GM19452 (cell line): ENCODE measurements around the gene MPPED1.

Experiments used
- ATAC-seq: cut with Tn5 transposase; IDR thresholded peaks from one replicate; pipeline ENCODE4 v1.9.1; 2021; ENCODE audit not compliant: unreplicated experiment

Gene MPPED1

DNA sequence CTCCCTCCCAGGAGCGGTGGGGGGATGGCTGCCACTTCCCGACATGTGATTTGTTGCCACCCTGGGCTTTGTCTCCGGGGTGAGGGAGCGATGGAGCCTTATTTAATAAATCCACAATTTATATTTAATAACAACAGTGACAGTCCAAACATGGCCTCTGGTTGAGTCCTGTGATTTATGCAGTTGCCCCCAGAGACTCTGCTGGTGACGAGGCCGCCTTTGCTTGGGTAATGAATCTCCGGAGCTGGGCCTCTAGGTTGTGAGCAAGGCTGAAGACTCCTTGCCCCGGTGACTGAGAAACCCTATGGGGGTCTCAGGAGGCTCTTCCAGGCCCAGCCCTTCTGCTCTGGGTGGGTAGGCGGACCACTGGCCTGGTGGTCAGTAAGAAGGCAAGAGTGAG lies 16.7 kb downstream of the MPPED1 start:
- no peak for ATAC-seq

GRCh38 chr22:43429426-43429825 lies 17.6 kb downstream of the MPPED1 start:
- no peak for ATAC-seq

- ATAC-seq = no peak
Observed at GRCh38 chr22:43431808-43432554, 20.2 kb downstream of the MPPED1 start.

DNA sequence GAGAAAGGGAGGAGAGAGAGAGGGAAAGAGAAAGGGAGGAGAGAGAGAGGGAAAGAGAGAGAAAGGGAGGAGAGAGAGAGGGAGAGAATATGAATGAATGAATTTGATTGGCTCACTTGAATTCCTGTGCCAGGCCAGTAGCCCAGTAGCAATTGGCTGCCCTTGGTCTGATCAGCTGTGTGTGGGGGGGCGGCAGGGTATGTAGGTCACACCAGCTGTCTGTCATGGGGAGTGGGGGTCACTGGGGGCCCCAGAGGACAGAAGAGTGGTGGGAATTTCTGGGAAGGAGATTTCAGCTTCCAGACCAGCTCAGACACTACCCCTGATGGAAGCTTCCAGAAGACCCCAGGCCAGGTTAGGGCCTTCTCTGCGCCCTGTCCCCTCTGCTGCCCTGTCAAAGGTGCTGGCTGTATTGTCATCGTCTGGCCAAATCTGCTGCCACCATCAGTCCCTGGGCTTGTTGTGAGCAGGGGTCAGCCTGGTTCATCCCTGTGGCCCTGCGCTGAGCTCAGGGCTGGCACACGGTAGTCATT lies 21.1 kb downstream of the MPPED1 start:
- no peak for ATAC-seq

DNA sequence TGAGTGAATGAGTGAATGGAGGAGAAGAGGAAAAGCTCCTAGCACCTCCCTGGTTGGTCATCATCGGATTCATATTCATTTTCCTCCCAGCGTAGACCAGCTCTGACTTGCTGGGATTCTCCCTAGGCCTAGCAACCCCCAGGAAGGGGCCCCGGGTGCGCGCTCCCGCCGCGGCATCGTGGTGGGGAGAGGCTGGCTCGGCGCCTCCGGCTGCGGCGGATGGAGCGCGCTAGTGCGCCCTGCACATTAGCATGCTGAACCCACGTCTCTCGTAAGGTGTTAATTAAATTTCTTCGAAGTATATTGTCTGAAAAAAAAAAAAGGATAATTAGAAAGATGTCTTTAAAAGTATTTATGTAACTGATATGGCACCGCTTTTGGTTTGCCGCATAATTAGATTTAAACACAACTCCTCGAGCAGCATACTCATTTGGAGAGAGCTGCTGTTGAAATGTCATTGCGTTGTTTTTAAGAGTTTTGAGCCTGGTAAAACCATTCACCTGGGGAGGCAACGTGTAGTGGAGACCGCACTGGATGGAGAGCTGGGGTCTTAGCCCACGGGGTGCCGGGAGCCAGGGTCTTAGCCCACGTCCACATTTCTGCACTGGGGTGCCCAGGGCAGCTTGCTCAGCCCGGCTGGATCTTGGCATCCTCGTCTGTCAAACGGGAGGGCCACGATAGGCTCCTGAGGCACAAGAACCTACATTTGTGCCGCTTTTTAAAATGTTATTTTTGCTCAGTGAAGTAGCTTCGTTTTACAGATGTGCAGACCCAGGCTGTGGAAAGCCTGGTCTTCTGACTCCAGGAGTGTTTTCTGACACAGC lies 21.8 kb downstream of the MPPED1 start:
- no peak for ATAC-seq

GRCh38 chr22:43434275-43434927 lies 22.6 kb downstream of the MPPED1 start:
- ATAC-seq = no peak

DNA sequence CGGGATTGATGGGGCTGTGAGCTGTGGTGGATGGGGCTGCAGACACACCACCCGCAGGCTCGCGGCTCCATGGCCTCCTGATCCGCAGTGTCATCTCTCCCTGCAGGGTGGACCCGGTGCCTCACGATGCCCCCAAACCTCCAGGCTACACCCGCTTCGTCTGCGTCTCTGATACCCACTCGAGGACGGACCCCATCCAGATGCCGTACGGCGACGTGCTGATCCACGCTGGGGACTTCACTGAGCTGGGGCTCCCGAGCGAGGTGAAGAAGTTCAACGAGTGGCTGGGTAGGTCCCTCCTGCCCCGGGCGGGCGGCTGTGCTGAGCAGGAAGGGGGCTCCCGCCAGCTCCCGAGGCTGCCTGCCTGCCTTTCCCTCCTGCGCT lies 23.1 kb downstream of the MPPED1 start:
- ATAC-seq = no peak

DNA sequence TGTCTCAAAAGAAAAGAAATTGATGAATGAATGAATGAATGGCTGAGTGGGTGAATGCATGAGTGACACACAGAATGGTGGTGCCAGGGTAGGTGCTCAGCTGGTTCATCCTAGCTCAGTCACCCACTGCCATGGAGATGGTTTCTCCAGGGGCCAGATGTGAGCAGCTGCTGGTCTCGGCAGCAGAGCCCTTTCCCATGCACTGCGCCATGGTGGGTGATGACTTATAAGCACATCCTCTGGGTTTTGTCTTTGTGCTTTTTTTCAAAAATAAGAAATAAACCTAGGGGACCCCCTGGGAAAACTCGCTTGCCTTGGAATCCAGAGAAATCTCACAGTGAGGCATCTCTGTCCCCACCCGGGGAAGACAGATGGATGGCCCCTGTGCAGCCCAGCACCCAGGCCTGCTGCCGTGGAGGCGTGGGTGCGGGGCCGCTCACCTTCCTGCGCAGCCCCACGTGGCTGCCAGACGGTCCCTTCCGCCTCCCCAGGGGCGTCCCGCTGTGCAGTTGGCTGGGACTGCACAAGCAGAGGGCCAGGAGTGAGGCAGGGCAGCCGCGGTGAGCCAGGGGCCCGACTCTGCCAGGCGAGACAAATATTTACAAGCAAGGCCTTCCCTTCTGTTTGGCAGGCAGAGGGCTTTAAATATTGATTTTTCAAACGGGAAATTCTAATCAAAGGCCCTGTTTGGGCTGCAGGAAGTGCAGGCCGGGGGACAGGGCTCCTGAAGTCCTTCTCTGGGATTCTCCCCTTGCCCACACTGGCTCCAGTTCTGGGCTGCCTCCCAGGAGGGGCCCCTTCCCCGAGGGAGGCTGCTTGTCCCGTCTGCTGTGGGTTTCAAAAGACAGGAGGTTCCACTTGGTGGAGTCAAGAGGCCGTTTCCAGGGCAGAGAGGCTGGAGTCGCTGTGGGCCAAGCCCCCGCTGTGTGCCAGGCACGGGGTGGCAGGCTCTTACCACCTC lies 24.3 kb downstream of the MPPED1 start:
- no peak for ATAC-seq

- no peak for ATAC-seq
Observed at GRCh38 chr22:43436868-43437267, 25.1 kb downstream of the MPPED1 start.

- ATAC-seq = no peak
Observed at GRCh38 chr22:43437871-43438475, 26.2 kb downstream of the MPPED1 start.

DNA sequence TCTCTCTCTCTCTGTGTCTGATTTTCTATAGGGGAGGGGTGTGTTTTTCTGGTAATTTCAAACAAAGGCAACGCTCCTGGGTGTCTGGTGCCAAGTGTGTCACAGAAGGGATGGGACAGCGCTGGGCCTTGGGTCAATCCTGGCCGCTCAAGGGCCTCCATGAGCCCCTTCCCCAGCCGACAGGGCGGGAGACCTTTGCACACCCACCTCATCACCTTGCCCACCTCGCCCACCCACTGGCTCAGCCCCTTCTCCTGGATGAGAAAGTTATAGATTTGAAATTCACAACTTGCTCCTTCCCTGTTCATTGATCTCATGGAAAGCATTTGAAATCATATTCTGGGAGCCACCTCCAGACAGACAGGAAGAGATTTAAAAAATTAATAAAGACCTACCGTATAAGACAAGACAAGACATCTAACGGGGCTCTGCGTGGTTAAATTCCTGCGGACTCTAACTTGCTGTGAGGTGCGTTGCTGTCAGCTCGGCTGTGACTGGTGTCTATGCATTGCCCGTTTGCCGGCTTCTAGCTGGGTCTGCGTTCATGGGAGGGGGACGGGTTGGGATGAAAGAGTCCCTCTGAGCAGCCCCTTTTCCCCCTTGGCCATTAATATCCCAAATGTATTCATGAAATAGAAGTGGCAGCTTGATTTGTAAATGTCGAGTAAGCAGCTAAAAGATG lies 27.0 kb downstream of the MPPED1 start:
- no peak for ATAC-seq

GRCh38 chr22:43439368-43440103 lies 27.7 kb downstream of the MPPED1 start:
- ATAC-seq = no peak

DNA sequence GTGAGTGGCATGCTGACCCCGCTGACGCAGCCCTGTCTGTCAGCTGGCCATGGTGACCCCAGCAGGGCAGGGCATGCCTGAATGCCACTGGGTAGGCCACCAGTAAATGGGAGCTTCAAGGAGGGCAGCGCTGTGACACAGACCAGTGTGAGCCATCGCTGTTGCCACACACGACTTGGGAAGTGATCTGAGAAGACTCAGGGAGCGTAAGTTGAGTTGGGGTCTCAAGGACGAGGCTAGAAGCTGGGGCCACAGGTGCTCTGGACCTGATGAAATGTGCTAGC lies 28.2 kb downstream of the MPPED1 start:
- ATAC-seq = no peak

DNA sequence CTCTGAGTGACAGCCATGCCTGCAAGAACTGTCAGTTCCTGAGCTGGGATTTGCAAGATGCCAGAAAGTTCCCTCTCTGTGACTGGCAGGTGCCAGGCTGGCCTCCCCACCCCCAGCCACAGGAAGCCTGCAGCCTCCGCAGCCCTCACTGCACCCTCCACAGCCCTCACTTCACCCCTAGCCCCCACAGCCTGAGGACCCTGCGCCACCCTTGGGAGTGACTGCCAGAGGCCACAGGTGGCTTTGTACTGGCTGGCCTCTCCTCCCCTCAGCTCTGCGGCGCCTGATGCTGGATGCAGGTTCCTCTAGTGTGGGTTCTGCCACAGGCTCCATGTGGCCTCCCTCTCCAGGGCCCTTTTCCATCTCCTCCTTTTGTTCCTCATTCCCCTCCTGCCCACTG lies 28.7 kb downstream of the MPPED1 start:
- ATAC-seq = no peak

DNA sequence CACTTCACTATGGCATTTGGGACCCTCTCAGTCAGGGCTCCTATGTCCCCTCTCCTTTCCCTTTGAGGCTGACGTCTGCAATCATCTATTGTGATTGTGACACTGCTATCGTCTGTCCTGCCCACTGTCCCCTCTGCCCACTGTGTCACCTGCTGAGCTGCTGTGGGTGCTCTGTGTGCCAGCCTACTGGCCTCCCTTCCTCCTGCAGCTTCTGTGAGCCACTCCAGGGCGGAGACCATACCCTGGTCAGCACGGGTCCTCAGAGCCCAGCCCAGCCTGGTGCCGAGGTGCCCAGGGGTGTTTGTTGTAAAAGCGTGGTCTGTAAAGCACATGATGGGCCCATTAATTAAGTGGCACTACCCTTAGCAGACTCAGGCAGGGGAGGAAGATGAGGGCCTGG lies 29.4 kb downstream of the MPPED1 start:
- no peak for ATAC-seq

- ATAC-seq = no peak
Observed at GRCh38 chr22:43441751-43442150, 29.9 kb downstream of the MPPED1 start.

GRCh38 chr22:43442386-43443151 lies 30.8 kb downstream of the MPPED1 start:
- no peak for ATAC-seq

- ATAC-seq = no peak
Observed at GRCh38 chr22:43443152-43443471, 31.3 kb downstream of the MPPED1 start.
